IMR-90 (cell line): Measurements from ENCODE around the gene USP12. TPM values are rescaled to one million over a fixed set of nuclear protein-coding genes. Genes with fewer than 3 reads are reported as not detected.

ENCODE experiments used
- ATAC-seq: fragments of 200-7000 bp; cut with Tn5 transposase; 2 replicates; pipeline ENCODE4 v1.9.1; 2020; ENCODE audit warnings: low read depth, mild to moderate bottlenecking, moderate library complexity
- BruUV-seq: library from RNA; stranded (reverse); fragments of 400-500 nt; replicated peaks from 2 replicates; lab custom pipeline; 2021; lab: Mats Ljungman, UMichigan
- CTCF ChIA-PET: fragments of 300-600 bp; formaldehyde crosslinking; extraction: SDS; loops from one replicate; lab custom pipeline; 2021; ENCODE audit warnings: antibody characterized with exemption; lab: Yijun Ruan, JAX
- POLR2A ChIA-PET: fragments of 300-600 bp; sonication (Branson Sonifier 250); formaldehyde crosslinking; loops from one replicate; lab custom pipeline; 2022; ENCODE audit warnings: antibody characterized with exemption; ENCODE audit not compliant: unreplicated experiment; lab: Charles Lee
- DNase-seq: peaks from one replicate; pipeline ENCODE4 v3.0.0; 2013
- H2AFZ ChIP-seq: replicated peaks from 2 replicates; pipeline ENCODE3; 2013; ENCODE audit warnings: low read length, mild to moderate bottlenecking; ENCODE audit not compliant: poor library complexity
- H2AK5ac ChIP-seq: 2 replicates; pipeline ENCODE4 v1.6.1; 2013; ENCODE audit warnings: low read depth, low read length, inconsistent platforms
- H2AK9ac ChIP-seq: replicated peaks from 2 replicates; pipeline ENCODE3; 2013; ENCODE audit warnings: mild to moderate bottlenecking, low read depth, low read length, moderate library complexity; ENCODE audit not compliant: poor library complexity
- H2BK120ac ChIP-seq: 2 replicates; pipeline ENCODE4 v1.6.1; 2013; ENCODE audit warnings: low read depth, low read length, inconsistent platforms
- H2BK15ac ChIP-seq: 3 replicates; pipeline ENCODE4 v1.6.1; 2013; ENCODE audit warnings: low read depth, low read length, inconsistent platforms
- H2BK20ac ChIP-seq: 2 replicates; pipeline ENCODE4 v1.6.1; 2013; ENCODE audit warnings: low read depth, mild to moderate bottlenecking, inconsistent platforms, low read length, moderate library complexity
- H2BK5ac ChIP-seq: 2 replicates; pipeline ENCODE4 v1.6.1; 2013; ENCODE audit warnings: mild to moderate bottlenecking, low read depth, low read length, inconsistent platforms; ENCODE audit not compliant: poor library complexity, severe bottlenecking
- H3K14ac ChIP-seq: replicated peaks from 2 replicates; pipeline ENCODE4 v1.6.1; 2013; ENCODE audit warnings: low read depth, low read length, inconsistent platforms
- H3K18ac ChIP-seq: 2 replicates; pipeline ENCODE4 v1.6.1; 2013; ENCODE audit warnings: low read depth, low read length, control low read depth
- H3K23ac ChIP-seq: 2 replicates; pipeline ENCODE4 v1.6.1; 2013; ENCODE audit warnings: low read depth, low read length, inconsistent platforms
- H3K27ac ChIP-seq: 2 replicates; pipeline ENCODE4 v1.5.1; 2013; ENCODE audit warnings: mild to moderate bottlenecking, control low read depth, low read length; ENCODE audit not compliant: insufficient read depth
- H3K27me3 ChIP-seq: 2 replicates; pipeline ENCODE4 v1.6.1; 2013; ENCODE audit warnings: low read length; ENCODE audit not compliant: control insufficient read depth, insufficient read depth
- H3K36me3 ChIP-seq: 2 replicates; pipeline ENCODE4 v1.6.1; 2013; ENCODE audit warnings: low read length, mixed read lengths; ENCODE audit not compliant: control insufficient read depth, insufficient read depth
- H3K4ac ChIP-seq: 2 replicates; pipeline ENCODE4 v1.6.1; 2013; ENCODE audit warnings: low read depth, low read length, inconsistent platforms
- H3K4me1 ChIP-seq: 2 replicates; pipeline ENCODE4 v1.6.1; 2013; ENCODE audit warnings: low read length, mixed read lengths; ENCODE audit not compliant: control insufficient read depth, insufficient read depth
- H3K4me2 ChIP-seq: 2 replicates; pipeline ENCODE4 v1.6.1; 2013; ENCODE audit warnings: low read depth, mild to moderate bottlenecking, control low read depth, low read length, moderate library complexity
- H3K4me3 ChIP-seq: 2 replicates; pipeline ENCODE4 v1.5.1; 2013; ENCODE audit warnings: low read depth, mild to moderate bottlenecking, control low read depth, low read length, moderate library complexity; ENCODE audit not compliant: insufficient read depth
- H3K56ac ChIP-seq: 2 replicates; pipeline ENCODE4 v1.6.1; 2013; ENCODE audit warnings: low read length, inconsistent platforms; ENCODE audit not compliant: insufficient read depth; ENCODE audit errors: extremely low read depth
- H3K79me1 ChIP-seq, 2 experiments: 2 replicates each; pipeline ENCODE4 v1.6.1; 2013; ENCODE audit warnings: low read length in 2 of 2, inconsistent platforms in 1 of 2, low read depth in 1 of 2
- H3K9ac ChIP-seq: 2 replicates; pipeline ENCODE4 v1.6.1; 2013; ENCODE audit warnings: low read depth, low read length, control low read depth
- H3K9me1 ChIP-seq: 2 replicates; pipeline ENCODE4 v1.6.1; 2013; ENCODE audit warnings: low read length, inconsistent platforms; ENCODE audit not compliant: insufficient read depth
- H3K9me3 ChIP-seq: 2 replicates; pipeline ENCODE4 v1.6.1; 2013; ENCODE audit warnings: low read length; ENCODE audit not compliant: control insufficient read depth, insufficient read depth
- H4K20me1 ChIP-seq: 2 replicates; pipeline ENCODE4 v1.6.1; 2013; ENCODE audit warnings: low read length, inconsistent platforms; ENCODE audit not compliant: insufficient read depth
- H4K5ac ChIP-seq: 2 replicates; pipeline ENCODE4 v1.6.1; 2013; ENCODE audit warnings: mild to moderate bottlenecking, low read depth, low read length, control low read depth
- H4K8ac ChIP-seq, 2 experiments: 2 replicates each; pipeline ENCODE4 v1.6.1; 2013; ENCODE audit warnings: low read depth in 2 of 2, low read length in 2 of 2, control low read depth in 1 of 2, inconsistent platforms in 1 of 2
- H4K91ac ChIP-seq: 2 replicates; pipeline ENCODE4 v1.6.1; 2013; ENCODE audit warnings: low read depth, low read length, inconsistent platforms; ENCODE audit not compliant: insufficient read depth
- BHLHE40 ChIP-seq: fragments of 150-350 bp; IDR thresholded peaks from 2 replicates; pipeline ENCODE4 v1.6.1; 2016; ENCODE audit warnings: mild to moderate bottlenecking, low read depth, low read length
- CHD1 ChIP-seq: IDR thresholded peaks from 2 replicates; pipeline ENCODE4 v1.6.1; 2012; ENCODE audit warnings: low read depth, low read length, improper control_type of control experiment
- FOS ChIP-seq: fragments of 150-350 bp; IDR thresholded peaks from 2 replicates; pipeline ENCODE4 v1.6.1; 2016; ENCODE audit warnings: low read depth, low read length
- MAFK ChIP-seq: IDR thresholded peaks from 2 replicates; pipeline ENCODE4 v1.6.1; 2012; ENCODE audit warnings: low read depth, low read length, improper control_type of control experiment
- MAZ ChIP-seq: IDR thresholded peaks from 2 replicates; pipeline ENCODE4 v1.6.1; 2012; ENCODE audit warnings: low read depth, mild to moderate bottlenecking, low read length, improper control_type of control experiment, moderate library complexity, borderline replicate concordance
- MXI1 ChIP-seq: IDR thresholded peaks from 2 replicates; pipeline ENCODE4 v1.6.1; 2012; ENCODE audit warnings: low read depth, mild to moderate bottlenecking, low read length, moderate library complexity, borderline replicate concordance
- NFE2L2 ChIP-seq: fragments of 150-350 bp; IDR thresholded peaks from 2 replicates; pipeline ENCODE4 v1.6.1; 2016; ENCODE audit warnings: low read depth, mild to moderate bottlenecking, low read length
- POLR2A ChIP-seq: IDR thresholded peaks from 2 replicates; pipeline ENCODE4 v1.6.1; 2012; ENCODE audit warnings: mild to moderate bottlenecking, low read depth, low read length
- RAD21 ChIP-seq: IDR thresholded peaks from 2 replicates; pipeline ENCODE4 v1.6.1; 2012; ENCODE audit warnings: low read length, improper control_type of control experiment
- RCOR1 ChIP-seq: IDR thresholded peaks from 2 replicates; pipeline ENCODE4 v1.6.1; 2012; ENCODE audit warnings: mild to moderate bottlenecking, low read length, improper control_type of control experiment; ENCODE audit not compliant: insufficient replicate concordance
- RFX5 ChIP-seq: IDR thresholded peaks from 2 replicates; pipeline ENCODE4 v1.8.0; 2012; ENCODE audit warnings: low read depth, mild to moderate bottlenecking, low read length, moderate library complexity
- SMC3 ChIP-seq: fragments of 150-350 bp; IDR thresholded peaks from 2 replicates; pipeline ENCODE4 v1.6.1; 2016; ENCODE audit warnings: low read depth, mild to moderate bottlenecking, antibody characterized with exemption, low read length, moderate library complexity
- WGBS, 2 experiments: methylation state at CpG; one replicate each; pipeline versions ENCODE4 v1.1.5 to v1.1.7; 2013; ENCODE audit warnings: missing lambda C conversion rate in 2 of 2; ENCODE audit not compliant: insufficient read length in 1 of 2; ENCODE audit errors: extremely low coverage in 2 of 2; 5-methylcytosine and 5-hydroxymethylcytosine counted together
- dilution Hi-C: fragments of 300-500 bp; cut with HindIII; formaldehyde crosslinking; loops from one replicate; pipeline ENCODE4 v1.14.3; 2018; ENCODE audit warnings: low sequenced_read_pairs; ENCODE audit not compliant: unreplicated experiment
- in situ Hi-C: fragments of 300-500 bp; cut with MboI; formaldehyde crosslinking; loops from 3 replicates; pipeline ENCODE4 v1.14.3; 2019; ENCODE audit warnings: low sequenced_read_pairs, inconsistent platforms, mixed read lengths
- intact Hi-C: fragments of 100-400 bp; cut with micrococcal nuclease; formaldehyde crosslinking; loops from 2 replicates; pipeline ENCODE4 v1.10.0; 2022
- polyA plus RNA-seq, 3 experiments: library from polyadenylated mRNA; depleted of rRNA; stranded (reverse); fragments of >200 nt; gene quantifications; 2 replicates each; pipeline ENCODE4 v1.2.3, GENCODE V29; 2012; ENCODE audit warnings: low replicate concordance in 1 of 3
- total RNA-seq: library from RNA; depleted of rRNA; stranded (reverse); fragments of >200 nt; gene quantifications from 2 replicates; pipeline ENCODE4 v1.2.3, GENCODE V29; 2012
- TF ChIP-seq, protein P1 (sequence below): fragments of 150-350 bp; IDR thresholded peaks from 2 replicates; pipeline ENCODE4 v1.6.1; 2016; ENCODE audit warnings: low read depth, mild to moderate bottlenecking, low read length, moderate library complexity, borderline replicate concordance
- TF ChIP-seq, protein P2 (sequence below): conservative IDR thresholded peaks from 2 replicates; pipeline ENCODE4 v1.5.1; 2012; ENCODE audit warnings: mild to moderate bottlenecking, low read depth, low read length, improper control_type of control experiment

The USP12 gene
- total and polyA plus RNA-seq, 2 of the 4 experiments (the other 2 are of a cell fraction) = 11.8 to 16.5 TPM

DNA sequence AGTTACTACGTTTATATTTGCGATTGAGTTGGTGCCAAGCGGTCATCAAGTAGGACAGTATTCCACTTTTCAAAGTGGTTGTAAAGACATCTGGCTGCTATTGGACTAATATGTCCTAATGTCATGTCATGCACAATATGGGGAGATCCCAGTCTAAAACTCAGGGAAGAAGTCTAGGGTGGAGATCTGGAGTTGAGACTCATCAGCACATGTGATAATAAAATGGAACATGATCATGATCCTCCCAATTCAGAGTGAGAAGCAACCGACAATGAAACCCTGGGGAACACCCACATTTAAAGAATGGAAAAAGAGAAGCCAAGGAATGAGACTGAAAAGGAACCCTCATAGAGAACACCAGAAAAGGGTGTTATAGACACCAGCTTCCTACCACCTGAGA is 80.2 kb downstream of the USP12 start:
- H2BK120ac ChIP-seq = no peak overlapping the region
- H4K5ac ChIP-seq = no peak overlapping the region
- no peak overlapping the region for H3K4me2 ChIP-seq
- intact Hi-C loops = no loop called here
- no peak overlapping the region for H4K91ac ChIP-seq
- H4K8ac ChIP-seq = no peak overlapping the region
- H2AK9ac ChIP-seq = no peak overlapping the region
- POLR2A ChIA-PET = no interaction called here
- no peaks in the 10 kb centered on the region; the same call in 1 of the 2 replicates for H4K20me1 ChIP-seq
- peaks cover 16 to 49% of the 10 kb centered on the region in 2 experiments for H3K79me1 ChIP-seq
- H3K9me3 ChIP-seq = no peaks in the 10 kb centered on the region
- no peak overlapping the region for H3K27ac ChIP-seq
- in situ Hi-C loops = no loop called here
- H2AFZ ChIP-seq = no peak overlapping the region
- no peak overlapping the region for H3K18ac ChIP-seq
- H3K9me1 ChIP-seq = peaks cover 10% of the 10 kb centered on the region
- H3K23ac ChIP-seq = no peak overlapping the region
- no peak for DNase-seq
- no peaks in the 10 kb centered on the region for H3K27me3 ChIP-seq
- no peak overlapping the region for H3K56ac ChIP-seq
- H2BK15ac ChIP-seq = no peak overlapping the region
- 100% methylated on average over 1 of the region's 4 CpGs; no CpG with 5 or more reads in 1 of the 2 experiments for WGBS, 2 experiments
- no peak for ATAC-seq
- peaks cover 25% of the 10 kb centered on the region for H3K36me3 ChIP-seq
- no peak overlapping the region for H2AK5ac ChIP-seq
- no peak overlapping the region for H3K14ac ChIP-seq
- BruUV-seq = no TSS peak
- no peak overlapping the region for H3K4ac ChIP-seq
- dilution Hi-C loops = no loop called here
- no peak overlapping the region for H2BK5ac ChIP-seq
- H3K4me1 ChIP-seq = peaks cover 2% of the 10 kb centered on the region; the same call in 1 of the 2 replicates
- H3K9ac ChIP-seq = no peak overlapping the region
- no peak overlapping the region for H2BK20ac ChIP-seq
- CTCF ChIA-PET = no interaction called here
- no peak overlapping the region for H3K4me3 ChIP-seq
- TF ChIP-seq NFE2L2 (no peak), RCOR1 (no peak), RAD21 (no peak), MAZ (no peak), POLR2A (no peak), MAFK (no peak), BHLHE40 (no peak), SMC3 (no peak), FOS (no peak), CHD1 (no peak), RFX5 (no peak), MXI1 (no peak)
- TF ChIP-seq, protein P1, sequence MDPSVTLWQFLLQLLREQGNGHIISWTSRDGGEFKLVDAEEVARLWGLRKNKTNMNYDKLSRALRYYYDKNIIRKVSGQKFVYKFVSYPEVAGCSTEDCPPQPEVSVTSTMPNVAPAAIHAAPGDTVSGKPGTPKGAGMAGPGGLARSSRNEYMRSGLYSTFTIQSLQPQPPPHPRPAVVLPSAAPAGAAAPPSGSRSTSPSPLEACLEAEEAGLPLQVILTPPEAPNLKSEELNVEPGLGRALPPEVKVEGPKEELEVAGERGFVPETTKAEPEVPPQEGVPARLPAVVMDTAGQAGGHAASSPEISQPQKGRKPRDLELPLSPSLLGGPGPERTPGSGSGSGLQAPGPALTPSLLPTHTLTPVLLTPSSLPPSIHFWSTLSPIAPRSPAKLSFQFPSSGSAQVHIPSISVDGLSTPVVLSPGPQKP = no peak
- TF ChIP-seq, protein P2, sequence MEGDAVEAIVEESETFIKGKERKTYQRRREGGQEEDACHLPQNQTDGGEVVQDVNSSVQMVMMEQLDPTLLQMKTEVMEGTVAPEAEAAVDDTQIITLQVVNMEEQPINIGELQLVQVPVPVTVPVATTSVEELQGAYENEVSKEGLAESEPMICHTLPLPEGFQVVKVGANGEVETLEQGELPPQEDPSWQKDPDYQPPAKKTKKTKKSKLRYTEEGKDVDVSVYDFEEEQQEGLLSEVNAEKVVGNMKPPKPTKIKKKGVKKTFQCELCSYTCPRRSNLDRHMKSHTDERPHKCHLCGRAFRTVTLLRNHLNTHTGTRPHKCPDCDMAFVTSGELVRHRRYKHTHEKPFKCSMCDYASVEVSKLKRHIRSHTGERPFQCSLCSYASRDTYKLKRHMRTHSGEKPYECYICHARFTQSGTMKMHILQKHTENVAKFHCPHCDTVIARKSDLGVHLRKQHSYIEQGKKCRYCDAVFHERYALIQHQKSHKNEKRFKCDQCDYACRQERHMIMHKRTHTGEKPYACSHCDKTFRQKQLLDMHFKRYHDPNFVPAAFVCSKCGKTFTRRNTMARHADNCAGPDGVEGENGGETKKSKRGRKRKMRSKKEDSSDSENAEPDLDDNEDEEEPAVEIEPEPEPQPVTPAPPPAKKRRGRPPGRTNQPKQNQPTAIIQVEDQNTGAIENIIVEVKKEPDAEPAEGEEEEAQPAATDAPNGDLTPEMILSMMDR = no peak
